Fibroblast of the aortic adventitia (primary cell): ENCODE data around the gene XKR7. TPM values are rescaled to one million over a fixed set of nuclear protein-coding genes. Genes with fewer than 3 reads are reported as not detected.
"Not testable (repeated sequence)": the region's sequence is repeated elsewhere in the genome, so short reads cannot be mapped to it uniquely, and the experiment has no call there.

Experiments used
- DNase-seq: peaks from one replicate; pipeline ENCODE4 v3.0.0-alpha.2; 2010; ENCODE audit warnings: low read depth
- H3K4me3 ChIP-seq: 2 replicates; pipeline ENCODE4 v1.5.1; 2011; ENCODE audit warnings: low read depth, mild to moderate bottlenecking, control low read depth, low read length, moderate library complexity
- total RNA-seq: library from RNA; depleted of rRNA; stranded (reverse); fragments of >200 nt; gene quantifications from 2 replicates; pipeline ENCODE4 v1.2.3, GENCODE V29; 2012; ENCODE audit warnings: low replicate concordance
- TF ChIP-seq, protein P1 (sequence below): IDR thresholded peaks from 2 replicates; pipeline ENCODE4 v1.5.1; 2011; ENCODE audit warnings: mild to moderate bottlenecking, low read length, control low read depth, inconsistent platforms; ENCODE audit not compliant: insufficient read depth

The XKR7 gene
- total RNA-seq, 1 donor: not detected

- H3K4me3 ChIP-seq: no peak overlapping the region
- no peak for DNase-seq
- TF ChIP-seq, protein P1, sequence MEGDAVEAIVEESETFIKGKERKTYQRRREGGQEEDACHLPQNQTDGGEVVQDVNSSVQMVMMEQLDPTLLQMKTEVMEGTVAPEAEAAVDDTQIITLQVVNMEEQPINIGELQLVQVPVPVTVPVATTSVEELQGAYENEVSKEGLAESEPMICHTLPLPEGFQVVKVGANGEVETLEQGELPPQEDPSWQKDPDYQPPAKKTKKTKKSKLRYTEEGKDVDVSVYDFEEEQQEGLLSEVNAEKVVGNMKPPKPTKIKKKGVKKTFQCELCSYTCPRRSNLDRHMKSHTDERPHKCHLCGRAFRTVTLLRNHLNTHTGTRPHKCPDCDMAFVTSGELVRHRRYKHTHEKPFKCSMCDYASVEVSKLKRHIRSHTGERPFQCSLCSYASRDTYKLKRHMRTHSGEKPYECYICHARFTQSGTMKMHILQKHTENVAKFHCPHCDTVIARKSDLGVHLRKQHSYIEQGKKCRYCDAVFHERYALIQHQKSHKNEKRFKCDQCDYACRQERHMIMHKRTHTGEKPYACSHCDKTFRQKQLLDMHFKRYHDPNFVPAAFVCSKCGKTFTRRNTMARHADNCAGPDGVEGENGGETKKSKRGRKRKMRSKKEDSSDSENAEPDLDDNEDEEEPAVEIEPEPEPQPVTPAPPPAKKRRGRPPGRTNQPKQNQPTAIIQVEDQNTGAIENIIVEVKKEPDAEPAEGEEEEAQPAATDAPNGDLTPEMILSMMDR: no peak
Observed at GRCh38 chr20:31923388-31924331, 44.3 kb upstream of the XKR7 start.

GRCh38 chr20:31924561-31924960, 43.4 kb upstream of the XKR7 start:
- TF ChIP-seq, protein P1: no peak
- H3K4me3 ChIP-seq: no peak overlapping the region
- no peak for DNase-seq

- TF ChIP-seq, protein P1: no peak
- H3K4me3 ChIP-seq: no peak overlapping the region
- DNase-seq: no peak
Observed at GRCh38 chr20:31925631-31926030, 42.3 kb upstream of the XKR7 start.

DNA sequence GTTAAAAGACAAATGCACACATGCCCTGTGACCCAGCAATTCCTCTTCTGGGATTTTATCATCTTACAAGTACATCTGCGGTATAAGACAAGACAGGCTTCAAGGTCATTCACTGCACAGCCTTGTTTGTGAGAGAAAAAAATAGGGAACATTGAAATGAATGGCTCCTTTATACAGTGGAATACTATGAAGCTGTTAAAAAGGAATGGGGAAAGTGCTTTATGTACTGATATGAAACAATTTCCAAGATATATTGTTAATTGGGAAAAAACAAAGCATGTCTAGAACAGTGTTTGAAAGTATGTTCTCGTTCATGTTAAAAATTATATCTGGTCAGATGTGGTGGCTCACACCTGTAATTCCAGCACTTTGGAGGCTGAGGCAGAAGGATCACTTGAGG, 41.5 kb upstream of the XKR7 start:
- DNase-seq: no peak
- no peak overlapping the region for H3K4me3 ChIP-seq
- TF ChIP-seq, protein P1: no peak

DNA sequence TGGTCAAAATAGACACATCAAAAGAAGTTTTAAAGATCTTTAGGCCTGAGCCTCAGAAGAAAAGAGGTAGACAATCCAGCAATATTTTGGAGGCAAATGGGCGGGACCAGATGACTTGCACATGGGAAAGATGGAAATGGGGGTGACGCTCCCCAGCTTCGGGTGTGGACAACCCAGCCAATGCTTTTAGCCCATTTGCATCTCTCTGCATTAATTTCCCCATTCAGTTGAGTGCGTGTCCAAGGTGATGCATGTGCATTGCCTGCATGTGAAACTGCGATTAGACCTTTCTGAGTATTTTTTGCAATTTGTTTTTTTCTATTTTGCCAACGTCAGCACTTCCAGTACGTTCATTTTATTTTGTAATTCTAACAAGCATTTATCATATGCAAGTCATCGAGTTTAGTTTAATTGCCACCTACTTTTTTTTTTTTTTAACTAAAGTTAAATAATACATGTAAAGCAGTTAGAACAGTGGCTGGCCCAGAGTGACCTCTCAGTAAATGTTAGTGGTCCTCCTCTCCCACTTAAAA, 40.3 kb upstream of the XKR7 start:
- TF ChIP-seq, protein P1: no peak
- H3K4me3 ChIP-seq: no peak overlapping the region
- no peak for DNase-seq

GRCh38 chr20:31929631-31930030, 38.3 kb upstream of the XKR7 start:
- not testable (repeated sequence) for H3K4me3 ChIP-seq, DNase-seq

DNA sequence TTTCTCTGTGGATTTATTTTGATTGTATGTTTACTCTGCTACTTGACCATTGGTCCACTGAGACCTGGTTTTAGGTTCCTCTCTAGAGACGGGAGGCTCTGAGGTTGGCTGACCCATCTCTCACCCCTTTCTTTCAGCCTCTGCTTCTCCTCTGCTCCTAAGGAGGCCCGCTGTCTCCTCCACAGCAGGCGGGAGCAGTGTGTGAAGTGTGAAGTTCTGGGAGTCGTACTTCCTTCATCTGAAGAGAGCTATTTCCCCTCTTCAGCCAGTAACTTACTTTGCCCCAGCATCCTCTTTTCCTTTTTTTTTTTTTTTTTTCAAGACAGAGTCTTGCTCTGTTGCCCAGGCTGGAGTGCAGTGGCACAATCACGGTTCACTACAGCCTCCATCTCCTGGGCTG, 37.2 kb upstream of the XKR7 start:
- no peak for DNase-seq
- H3K4me3 ChIP-seq: no peak overlapping the region
- TF ChIP-seq, protein P1: no peak
